ENCODE data around the gene KCNJ16. TPM values are rescaled to one million over a fixed set of nuclear protein-coding genes. Genes with fewer than 3 reads are reported as not detected.

KCNJ16 gene
- 0.34 TPM in 1 of 2 replicates, not detected in the other for total RNA-seq

DNA sequence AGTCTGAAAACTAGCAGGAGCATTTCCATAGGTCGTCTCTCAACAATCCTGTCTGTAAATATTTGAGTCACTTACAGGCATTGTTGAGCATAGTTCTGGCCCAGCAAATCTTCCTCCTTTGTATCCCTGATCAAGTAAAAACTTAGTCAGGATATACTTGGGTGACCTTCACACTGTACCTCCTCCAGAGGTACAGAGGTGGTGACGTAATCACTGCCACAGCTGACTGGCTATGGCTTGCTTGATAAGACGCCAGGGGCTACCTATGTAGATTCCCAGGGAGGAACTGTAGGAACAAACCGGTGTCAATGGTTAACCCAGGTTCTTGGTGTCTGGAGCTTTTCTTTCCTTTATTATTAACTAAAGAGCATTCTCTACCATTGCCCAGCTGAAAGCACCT is at the start of gene KCNJ16:
TSS of gene KCNJ16 (plus strand) at position 270 of the 400 bp plus-strand sequence. CDS start 56,863 bp downstream, outside the sequence.

DNA sequence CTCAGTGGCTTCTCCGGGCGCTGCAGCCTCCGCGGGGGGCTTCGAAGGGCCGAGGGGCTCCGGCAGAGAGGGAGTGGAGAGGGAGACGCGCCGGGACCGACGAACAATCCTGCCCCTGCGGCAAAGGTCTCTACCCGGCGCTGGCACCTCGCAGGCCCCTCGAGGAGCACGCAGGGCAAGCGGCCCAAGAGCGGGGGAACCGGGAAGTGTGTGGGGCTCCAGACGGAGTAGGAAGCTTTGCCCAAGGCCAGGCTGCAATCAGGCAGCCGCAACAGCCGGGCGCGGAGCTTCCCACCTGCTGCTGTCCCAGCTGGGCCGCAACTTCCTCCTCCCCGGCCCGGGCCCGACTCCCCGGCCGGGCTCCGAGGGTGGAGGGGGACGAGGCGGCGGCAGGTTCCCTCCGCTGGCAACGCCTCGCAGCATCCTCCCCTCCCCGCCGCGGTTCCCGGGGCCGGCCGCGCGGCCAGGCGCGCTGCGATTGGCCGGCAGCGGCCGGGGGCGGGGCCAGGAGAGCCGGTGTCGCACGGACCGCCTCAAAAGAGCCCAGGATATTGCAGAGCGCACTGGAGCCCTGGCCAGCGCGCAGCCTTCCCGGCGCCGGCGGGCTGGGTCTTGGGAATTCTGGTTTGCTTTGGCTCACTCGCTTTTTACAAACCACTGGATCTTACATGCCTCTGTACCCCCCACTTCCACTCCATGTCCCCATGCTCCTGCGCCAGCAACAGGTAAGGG is 94.1 kb downstream of the KCNJ16 start, which contains the start of gene KCNJ2:
TSS of gene KCNJ2 (plus strand) at position 556 of the 732 bp plus-strand sequence. CDS start 5,508 bp downstream, outside the sequence.

Other genes with a start within 250 kb of the KCNJ16 start
- gene KCNJ2, start 94.3 kb downstream of the KCNJ16 start, total RNA-seq, result under 0.01 and 1.3 TPM in 2 replicates

Data from pericardium fibroblast (primary cell).